Dermis blood vessel endothelial cell (primary cell): ENCODE measurements around the gene CCL21. TPM values are rescaled to one million over a fixed set of nuclear protein-coding genes. Genes with fewer than 3 reads are reported as not detected.

ENCODE experiments used
- DNase-seq: peaks from one replicate; pipeline ENCODE4 v3.0.0; 2010
- total RNA-seq: library from RNA; depleted of rRNA; stranded (reverse); fragments of >200 nt; gene quantifications from 2 replicates; pipeline ENCODE4 v1.2.3, GENCODE V29; 2014

Gene CCL21
- total RNA-seq, 1 donor from 2014 or later = 1.4 TPM

DNA sequence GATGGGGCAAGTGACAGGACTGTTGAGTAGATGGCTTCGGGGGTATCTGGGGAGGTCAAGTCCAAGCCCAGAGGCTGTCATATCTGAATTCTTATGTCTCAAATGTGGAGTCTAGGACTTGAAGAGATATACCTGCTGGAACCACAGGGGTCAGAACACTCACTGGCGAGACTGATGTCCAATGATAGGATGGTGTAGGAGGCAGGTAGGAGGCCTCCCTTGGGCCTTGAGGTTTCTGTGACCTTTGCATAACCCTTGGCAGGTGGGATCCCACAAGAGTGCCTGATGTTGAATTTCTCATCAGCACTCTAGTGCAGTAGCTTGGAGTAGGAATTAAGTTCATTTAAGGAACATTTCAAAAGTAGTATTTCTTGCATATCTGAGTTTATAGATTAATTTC is 2.8 kb downstream of the CCL21 start:
- DNase-seq = no peak

DNA sequence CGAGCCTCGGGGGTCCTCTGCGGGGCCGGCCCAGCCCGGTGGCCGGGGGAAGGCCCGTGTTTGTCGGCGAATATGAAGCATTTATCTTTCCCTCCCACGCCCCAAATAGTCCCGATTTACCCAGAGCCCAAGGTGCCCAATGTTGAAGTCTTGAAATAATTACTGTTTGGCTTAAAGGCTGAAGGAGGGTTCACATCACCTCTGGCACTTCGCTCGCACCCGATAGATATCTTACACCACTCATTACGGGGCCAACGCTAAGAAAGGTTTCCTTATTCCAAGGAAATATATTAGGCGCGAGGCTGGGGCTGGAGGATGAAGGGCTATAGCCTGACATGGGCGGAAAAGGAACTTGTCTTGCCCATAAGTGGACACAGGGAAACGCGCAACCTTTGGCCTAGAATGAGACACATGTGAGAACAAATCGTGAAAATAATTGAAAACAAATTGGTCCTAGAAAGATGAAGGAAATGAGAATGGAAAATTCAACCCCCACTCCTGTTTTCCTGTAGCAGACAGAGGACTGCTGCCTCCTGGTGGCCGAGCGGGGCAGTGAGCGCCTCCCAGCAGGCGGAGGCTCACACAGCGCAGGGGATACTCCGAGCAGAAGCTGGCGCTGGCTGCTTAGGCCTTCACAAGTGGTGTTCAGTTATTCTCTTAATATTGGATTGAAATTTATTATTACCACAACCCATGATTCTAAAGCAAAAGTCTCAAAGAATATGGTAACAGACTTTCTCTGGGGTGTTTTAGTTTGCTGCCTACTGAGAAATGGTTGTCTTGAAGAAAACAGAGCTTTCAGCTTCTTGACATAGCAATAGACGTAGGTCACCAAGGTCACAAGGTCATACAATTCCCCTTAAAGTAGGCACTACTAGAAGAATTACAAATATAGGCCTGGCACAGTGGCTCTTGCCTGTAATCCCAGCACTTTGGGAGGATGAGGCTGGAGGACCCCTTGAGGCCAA is 7.9 kb downstream of the CCL21 start:
- peak; percentile 88 for DNase-seq

DNA sequence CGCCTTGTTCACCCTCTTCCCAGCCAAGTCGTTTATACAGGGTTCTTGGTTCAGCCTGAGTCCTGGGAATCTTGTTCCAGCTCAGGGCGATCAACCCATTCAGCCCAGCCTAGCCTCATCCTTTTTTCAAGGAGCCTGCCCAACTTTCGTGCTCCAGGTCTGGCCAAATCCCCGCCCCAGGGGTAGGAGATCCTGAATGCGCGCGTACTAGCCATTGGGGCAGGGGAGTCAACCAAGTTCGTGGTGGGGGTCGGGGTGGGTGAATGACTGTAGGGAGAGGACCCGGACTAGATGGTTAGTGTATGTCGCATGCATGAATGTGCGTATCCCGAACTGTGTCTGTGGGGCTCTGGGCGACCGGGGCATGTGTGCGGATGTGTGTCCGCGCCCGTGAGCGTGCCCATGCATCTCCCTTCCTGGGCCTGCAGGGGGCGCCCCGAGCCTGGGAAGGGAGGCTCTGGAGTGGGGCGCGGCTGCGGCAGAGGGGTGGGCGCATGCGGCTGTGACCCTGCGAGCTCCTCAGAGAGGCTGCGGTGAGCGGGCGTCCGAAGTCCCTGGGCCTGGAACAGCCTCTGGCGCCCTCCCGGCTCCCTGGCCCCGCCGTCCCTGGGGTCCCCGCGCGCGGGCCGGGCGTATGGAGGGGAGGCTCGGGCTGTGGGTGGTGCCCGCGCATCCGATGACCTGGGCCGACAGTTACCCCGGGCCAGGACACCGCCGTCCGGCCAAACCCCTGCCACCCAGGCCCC is 8.7 kb downstream of the CCL21 start:
- DNase-seq = peak; percentile 77

DNA sequence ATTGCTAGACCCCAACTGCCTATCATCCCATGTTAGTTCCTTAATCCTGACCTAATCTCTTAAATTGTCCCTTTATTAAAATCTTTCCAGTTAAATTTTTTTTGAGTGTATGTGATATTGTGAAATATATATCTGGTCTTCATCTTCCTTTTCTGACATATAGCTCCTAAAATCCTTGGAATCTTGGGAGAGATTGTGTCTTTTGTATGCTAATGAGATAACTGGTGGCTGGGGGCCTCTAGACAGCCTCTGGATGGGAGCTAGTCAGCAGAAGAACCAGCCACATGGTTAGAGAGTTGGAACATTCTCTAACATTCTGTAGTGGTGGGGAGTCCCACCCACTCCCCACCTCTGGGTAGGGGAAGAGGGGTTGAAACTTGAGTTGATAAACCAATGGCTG is 15.1 kb downstream of the CCL21 start:
- no peak for DNase-seq

DNA sequence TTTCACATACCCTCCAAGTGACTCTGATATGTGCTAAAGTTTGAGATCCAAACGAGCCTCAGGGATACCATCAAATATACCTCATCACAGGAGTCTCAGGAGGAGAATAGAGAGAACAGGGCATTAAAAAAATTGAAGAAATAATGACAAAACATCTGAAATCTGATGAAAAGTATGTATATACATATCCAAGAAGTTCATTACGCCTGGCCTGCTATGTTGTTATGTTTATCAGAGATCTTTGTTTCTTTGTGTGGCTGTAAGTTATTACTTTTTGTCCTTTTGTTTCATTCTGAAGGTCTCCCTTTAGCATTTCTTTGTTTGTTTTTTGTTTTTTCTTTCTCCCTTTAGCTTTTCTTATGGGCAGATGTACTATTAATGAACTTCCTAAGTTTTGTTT is 16.4 kb downstream of the CCL21 start:
- no peak for DNase-seq

DNA sequence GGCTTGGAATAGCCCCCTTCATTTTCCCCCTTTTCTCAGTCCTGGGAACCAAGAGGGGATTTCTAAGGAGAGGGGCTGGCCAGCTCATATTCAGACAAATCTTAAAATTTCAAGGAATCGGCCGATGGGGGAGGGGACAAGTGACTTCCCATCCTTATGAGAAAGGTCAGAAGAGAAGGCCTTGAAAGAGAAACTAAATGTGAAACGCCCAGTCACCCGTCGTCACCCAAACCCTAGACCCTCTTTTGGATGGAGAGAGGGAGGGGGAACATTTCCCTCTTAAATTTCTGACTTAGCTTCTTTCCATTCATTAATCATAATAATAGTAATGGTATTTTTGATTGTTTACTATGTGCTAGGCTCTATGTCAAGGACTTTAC is 18.0 kb downstream of the CCL21 start:
- no peak for DNase-seq

DNA sequence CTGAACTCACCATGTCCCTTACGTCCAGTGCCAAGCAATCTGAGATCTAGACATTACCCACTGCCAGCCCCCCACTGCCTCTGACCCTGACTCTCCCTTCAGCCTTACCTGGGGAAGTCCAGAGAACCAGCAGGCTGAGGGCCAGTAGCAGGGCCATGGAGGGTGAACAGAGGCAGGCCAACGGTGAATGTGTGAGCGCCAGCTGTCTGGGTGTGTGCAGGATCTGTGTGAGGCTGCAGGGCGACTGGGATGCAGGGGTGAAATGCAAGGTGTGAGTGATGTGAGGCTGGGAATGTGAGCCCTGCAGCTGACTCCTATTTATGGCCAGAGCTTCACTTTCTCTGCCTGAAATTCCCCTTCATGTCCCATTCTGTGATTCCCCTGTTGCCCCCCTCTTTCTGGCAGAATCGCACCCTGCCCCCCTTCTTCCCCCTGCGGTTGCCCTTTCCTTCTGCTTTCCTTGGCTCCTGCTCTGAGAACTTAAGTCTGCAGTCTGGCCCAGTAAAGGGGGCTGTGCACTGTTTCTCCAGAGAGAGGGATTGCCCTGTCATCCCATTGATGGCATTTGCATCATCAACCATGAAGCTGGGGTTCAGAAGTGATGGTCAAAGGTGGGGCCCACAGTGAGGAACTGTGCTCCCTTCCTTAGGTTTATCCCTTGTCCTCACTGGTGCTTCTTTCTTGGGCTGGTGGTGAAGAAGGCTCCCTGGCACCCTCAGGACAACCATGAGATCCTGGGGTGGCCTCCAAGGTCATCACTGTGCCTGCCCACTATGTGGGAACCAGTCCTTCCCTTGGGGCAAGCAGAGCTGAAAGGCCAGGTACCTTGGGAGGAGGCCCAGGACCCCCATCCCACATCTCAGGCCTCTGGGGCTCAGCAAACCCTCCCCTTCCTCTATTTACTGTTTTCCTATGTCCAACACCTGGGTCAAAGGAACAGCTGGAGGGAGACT is 18.7 kb downstream of the CCL21 start, which contains the start of gene CCL19:
CCL19 (minus strand) TSS at position 294 of the 953 bp plus-strand sequence; CDS start at position 157, 137 bp downstream.
- no peak for DNase-seq

DNA sequence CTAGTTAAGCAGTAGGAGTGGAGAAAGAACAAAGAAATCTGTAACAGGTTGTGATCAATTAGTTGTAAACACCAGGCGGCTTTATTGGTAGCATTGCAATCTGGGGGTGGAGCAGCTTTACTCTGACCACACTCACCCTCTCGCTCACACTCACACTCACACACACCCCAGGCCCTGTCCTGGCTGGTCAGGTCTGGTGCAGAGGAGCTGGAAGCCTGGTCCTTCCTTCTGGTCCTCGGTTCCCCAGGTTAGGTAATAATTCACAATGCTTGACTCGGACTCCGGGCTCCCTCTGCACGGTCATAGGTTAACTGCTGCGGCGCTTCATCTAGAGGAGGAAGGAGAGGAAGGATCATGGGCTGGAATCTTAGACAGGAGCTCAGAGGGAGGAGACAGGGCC is 20.4 kb downstream of the CCL21 start:
- no peak for DNase-seq

DNA sequence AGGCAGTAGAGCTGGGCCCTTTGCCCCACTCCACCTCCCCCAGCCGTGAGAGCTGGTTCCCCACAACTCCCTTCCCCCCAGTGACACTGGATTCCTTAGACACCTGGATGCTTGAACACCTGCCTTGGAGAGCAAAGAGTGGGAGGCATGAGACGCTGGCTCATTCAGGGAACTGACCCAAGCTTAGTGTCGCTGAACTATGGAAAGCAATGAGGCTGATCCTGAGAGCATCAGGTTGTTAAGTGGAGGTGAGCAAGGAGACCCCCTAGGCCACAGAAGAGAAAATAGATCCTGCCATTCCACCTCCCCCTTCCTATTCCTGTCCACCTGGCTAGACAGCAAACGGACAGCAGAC is 20.8 kb downstream of the CCL21 start:
- DNase-seq = no peak

DNA sequence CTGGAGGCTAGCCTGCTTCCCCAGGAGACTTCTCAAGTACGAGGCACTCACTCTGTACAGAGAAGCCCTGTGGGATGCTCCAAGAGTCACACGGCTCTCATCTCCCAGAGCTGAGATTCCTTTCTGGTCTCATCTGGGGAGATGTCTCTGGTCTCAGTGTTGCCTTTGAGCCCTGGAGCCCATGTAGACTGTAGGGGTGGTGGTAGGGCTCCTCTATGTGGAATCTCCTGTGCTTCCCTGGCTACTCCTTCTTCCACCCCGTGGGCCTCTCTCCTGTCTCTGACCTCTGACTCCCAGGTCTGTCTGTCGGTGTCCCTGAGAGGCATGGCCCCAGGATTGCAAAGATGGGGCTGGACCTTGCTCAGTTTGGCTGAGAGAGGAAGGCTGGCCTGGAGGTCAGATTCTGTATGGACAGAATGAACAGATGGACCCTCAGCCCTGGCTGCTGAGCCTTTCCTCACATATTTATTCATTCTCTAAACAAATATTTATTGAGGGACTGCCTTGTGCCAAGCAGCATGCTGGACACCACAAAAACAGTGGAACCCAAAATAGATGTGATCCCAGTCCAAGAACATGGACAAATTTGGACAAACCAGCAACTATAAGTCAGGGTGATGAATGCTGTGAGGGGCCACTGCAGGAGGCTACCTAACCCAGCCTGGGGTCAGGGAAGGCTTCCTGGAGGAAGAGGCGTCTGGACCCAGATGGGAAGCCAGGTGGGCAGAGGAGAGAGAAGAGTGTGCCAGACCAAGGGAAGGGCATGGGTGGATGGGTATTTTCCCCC is 21.4 kb downstream of the CCL21 start:
- no peak for DNase-seq

DNA sequence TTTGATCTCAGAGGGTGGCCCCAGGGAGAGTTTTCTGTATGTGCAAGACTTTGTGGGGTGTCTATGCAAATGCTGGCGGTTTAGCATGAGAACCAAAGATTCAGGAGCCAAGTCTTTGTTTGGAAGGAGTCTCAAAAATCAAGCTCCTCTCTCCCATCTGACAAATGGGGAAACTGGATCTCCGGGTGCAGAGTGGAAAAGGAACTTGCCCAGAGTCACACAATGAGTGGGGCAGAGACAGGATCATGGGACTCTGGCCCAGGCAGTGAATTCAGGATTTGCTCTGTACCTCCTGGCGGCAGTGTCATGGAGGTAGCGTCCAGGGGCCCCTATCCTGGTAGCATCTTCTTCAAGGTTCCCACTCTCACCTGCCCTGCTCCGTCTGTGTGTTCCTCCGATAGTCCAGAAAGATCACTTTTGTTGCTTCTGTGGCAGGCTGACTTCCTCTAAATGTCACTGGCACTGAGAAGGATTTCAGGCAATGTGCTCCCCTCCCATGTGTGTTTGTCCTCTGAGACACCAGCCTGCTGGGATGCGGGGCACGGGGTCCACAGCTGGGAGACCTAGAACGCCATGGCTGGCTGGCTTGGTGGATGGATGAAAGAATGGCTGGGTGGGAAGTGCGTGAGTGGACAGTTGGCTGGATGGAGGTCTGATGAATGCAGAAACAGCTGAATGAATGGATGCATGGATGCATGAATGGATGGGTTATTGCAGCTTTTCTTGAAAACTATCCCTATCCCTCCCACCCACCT is 22.5 kb downstream of the CCL21 start:
- no peak for DNase-seq

DNA sequence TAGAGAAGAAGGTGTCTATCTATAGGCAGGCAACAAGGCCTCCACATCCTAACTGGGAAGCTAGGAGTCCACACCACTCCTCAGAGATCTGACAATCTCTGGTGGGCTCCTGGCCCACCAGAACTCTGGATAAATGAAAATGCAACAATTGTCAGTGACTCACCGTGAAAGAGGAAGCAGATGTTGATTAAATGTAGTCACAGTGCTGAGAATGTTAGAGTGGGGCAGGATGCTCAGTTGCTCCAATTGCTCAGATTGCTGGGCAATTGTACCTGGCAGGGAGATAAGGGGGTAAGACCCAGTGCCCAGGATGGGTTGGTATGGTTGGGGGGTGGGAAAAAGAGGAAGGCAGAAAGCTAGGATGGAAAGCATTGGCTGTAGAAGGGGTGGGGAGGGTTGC is 23.2 kb downstream of the CCL21 start:
- peak; percentile 4 for DNase-seq

DNA sequence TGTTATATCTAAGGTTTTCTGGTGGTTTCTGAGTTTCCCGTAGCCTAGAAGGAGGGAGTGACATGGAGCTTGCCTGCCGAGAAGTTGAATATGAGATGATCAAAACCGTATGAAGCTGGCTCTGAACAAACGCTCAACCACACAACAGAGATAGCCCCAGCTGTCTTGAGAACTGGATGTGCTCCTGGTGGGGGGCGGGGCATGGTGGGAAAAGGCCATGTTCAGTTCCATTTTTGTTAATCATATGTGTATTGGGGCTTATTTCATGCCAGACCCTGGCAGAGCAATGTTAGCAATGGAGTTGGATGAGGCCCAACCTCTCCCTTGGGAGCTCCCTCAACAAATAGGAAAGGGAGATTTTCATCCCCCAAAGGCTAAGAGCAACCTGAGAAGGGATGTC is 23.7 kb downstream of the CCL21 start:
- no peak for DNase-seq

DNA sequence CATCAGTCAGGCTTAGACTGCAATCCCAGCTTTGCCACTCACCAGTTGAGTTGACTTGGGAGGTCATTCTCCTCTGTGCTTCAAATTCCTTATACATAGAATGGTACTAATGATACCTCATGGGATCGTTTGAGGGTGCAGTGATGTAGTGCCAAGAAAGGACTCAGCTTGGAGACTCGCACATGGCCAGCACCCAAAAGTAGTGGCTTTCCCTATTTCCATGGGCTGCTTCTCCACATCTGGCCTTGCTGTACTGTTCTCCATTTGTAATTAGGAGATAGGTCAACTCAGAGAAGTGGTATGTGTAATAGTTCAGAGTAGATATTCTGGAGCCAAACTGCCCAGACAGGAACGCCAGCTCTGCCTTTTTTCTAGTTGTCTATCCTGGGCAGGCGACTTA is 24.3 kb downstream of the CCL21 start:
- DNase-seq = no peak

DNA sequence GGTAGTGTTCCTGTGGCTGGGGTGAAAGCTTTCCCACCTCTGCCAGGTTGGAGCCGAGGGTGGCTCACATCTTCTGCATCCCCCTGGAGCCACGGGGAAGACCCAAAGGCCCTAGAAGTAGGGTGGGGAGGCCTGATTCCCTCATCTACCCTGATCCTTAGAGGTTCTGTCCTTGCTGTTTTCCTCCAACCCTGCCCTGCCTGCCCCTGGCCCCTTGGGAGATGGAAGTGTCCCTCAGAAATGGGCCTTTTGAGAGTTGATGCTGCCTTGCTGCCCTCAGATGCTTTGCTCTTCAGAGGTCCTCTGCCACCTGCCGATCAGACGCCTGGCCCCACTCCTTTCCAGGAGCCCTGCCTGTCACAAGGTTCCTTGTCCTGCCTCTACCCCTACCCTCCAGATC is 25.1 kb downstream of the CCL21 start:
- no peak for DNase-seq

DNA sequence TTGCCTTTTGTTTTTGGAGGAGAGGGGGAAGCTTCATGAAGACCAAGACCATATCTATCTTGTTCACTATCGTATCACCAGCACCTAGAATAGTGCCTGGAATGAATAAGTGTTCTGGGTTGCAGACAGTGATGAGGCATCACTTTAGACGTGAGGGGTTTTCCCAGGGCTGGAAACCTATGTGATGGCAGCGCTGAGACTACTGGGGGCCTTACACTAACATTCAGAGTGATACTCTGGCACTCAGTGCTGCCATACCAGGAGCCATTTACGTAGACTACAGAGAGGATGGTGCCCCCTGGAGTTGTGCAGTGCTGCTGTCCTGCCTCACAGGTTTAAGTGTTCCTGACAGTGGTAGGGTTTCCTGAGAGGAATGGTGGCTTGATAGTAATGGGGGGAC is 25.8 kb downstream of the CCL21 start:
- no peak for DNase-seq

DNA sequence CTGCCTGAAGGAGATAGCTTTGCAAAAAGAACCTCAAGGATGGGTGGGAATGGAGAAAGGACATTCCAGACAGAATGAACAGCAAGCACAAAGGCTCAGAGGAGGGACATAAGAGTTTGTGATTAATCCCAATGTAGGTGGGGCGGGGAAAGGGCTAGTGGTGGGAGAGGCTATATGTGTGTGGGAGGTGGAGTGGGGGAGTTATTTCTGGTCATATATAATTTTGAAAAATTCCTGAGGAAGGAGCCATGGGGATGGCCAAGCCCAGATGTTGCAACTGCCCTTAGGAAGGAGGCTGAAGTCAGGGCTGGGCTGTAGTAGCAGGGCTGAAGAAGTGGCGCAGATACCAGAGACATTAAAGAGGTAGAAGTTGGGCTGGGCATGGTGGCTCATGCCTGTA is 34.1 kb downstream of the CCL21 start:
- DNase-seq = no peak

DNA sequence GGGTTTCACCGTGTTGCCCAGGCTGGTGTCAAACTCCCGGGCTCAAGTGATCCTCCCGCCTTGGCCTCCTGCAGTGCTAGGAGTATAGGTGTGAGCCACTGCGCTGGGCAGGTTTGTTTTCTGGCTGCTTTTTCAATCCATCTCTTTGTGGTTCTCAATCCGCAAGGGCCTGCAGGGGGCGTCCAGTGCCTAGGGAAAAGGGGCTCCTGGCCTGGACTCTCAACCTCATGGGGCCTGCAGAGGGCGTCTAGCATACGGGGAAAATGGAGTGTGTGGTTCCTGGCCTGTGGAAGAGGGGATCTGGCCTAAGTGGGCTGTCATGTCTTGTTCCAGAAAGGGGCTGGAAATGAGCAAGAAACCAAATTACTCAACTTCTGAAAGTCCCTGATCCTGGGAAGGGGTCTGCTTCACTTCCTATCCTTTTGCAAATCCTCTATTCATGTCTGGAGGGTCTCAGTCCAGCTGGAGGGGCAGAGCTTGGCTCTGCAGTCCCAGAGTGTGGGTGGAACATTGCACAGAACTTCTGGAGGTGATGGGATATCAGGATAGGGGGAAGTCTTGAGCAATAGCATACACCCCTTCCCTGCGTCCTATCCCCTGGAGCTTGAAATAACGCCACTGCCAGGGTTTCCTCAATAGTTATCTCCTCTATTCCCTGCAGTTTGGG is 34.8 kb downstream of the CCL21 start:
- DNase-seq = peak; percentile 86

DNA sequence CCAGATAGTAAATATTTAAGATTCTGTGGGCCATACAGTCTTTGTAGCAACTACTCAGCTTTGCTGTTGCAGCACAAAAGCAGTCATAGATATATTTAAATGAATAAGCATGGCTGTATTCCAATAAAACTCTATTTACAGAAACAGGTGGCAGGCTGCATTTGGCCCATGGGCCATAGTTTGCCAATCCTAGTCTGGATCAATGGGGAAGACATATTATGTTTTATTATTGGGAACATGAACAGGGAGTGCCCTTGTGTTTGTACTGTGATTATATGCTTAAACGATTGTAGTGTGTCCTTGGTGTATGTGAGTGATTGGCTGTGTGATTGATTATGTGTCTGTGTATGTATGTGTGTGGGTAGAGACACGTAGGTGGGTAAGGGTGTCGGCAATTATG is 35.5 kb downstream of the CCL21 start:
- no peak for DNase-seq

DNA sequence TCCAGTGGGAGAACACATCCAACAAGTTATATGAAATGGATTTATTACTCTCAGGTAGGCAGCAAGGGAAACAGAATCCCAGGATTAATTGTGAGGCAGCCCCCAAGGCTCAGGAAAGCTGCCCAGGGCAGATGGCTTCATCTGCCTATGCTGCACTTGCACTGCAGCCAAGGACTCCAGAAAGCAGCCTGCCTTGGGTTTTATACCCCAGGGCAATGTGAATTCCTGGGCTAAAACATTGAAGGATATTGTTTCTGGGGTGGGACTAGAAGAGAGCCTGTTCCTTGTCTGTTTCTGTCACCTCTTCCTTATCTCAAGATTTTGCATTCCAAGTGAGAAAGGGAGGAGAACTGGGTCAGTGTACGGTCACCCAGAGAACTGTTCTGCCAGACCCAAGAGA is 38.6 kb downstream of the CCL21 start:
- no peak for DNase-seq
